GM19463 (cell line): ENCODE measurements around the gene WARS2.

Experiments
- ATAC-seq: cut with Tn5 transposase; IDR thresholded peaks from one replicate; pipeline ENCODE4 v1.9.1; 2021; ENCODE audit warnings: mild to moderate bottlenecking, moderate library complexity; ENCODE audit not compliant: unreplicated experiment

Gene WARS2

DNA sequence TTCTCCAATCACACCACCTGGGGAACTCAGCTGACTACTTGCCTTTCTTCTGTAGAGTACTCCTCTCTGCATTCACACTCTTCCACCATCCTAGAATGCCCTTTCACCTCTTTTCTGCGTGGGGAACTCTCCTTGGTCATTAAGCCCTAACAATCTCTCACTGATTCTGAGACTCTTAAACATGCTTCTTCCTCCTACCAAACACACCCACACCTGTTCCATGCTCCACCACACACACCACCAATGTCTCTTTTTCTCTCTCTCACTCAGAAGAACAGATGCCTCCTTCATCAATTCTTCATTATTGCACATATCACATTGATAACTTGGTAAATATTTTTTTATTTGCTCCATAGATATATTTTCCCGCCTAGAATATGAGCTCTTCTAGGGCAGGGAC, 53.6 kb downstream of the WARS2 start:
- no peak for ATAC-seq

DNA sequence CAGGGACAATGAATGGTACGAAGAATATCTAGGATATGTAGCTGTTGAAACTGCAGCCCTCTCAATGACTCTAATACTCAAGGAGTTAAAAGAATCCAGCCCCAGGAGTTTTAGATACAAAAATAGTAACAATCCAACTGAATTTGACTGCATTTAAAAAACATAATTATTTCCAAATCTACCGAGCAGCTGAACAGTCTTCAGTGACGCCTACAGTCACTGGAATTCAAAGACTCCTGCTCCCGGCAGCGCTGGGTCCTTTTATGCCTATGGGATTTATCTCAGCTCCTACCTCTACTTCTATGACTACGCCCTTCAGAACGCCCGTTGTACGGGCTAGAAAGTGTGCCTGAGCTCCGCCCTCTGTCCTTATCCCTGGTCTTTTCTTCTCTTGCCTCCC, 55.7 kb downstream of the WARS2 start:
- no peak for ATAC-seq

- no peak for ATAC-seq
Observed at GRCh38 chr1:119083980-119084379, 56.5 kb downstream of the WARS2 start.

- no peak for ATAC-seq
Observed at GRCh38 chr1:119083479-119083878, 57.0 kb downstream of the WARS2 start.

DNA sequence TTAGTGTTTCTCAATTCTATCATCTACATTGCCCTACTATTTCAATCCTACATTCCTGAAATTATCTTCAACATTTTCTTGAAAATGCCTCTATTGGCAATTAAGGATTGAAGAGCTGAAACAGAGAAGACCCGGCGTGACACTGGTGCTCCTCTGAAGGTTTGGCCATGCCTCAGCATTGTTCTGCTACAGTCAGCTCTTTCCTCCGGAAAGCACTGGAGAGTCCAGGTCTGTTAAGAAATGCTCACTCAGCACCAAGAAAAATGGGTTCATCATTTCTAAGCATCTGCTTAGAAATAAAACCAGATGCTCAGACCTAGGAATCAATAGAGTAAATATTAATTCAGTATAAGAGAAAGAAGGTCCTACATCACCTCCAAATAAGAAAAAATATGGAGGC, 58.8 kb downstream of the WARS2 start:
- no peak for ATAC-seq

DNA sequence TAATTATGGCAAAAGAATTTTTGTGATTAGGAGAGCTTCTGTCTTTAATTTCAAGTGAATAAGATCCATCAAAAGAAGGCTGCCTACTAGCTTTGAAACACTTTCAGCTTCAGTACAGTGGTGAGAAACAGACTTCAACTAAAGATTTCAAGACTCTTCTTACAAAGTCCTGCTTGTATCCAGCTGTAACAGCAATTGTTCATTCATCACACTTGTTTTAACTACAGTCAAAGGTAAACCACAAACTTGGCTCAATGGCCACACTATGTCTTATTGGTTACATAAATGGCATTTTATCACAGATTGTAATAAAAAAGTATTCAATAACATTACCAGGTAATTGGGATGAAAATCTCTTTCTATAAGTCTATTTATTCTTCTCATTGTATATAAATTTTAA, 59.2 kb downstream of the WARS2 start:
- ATAC-seq = no peak

DNA sequence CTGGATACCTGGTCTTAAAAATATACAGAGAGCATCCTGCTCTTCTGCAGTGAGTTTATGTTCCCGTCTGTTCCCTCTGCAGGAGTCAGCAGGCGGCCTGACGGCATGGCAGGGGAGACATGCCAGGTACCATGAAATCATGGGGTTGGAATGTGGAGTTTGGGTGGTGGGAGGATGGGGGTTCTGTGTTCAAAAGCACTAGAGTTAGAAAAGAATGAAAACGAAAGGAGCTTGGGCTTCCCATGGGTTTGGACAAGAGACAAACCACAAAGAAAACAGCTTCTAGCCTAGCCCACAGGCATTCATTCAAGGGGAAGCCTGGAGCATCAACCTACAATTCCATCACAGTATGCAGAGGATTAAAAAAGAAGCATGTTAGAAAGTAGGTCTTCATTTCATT, 59.9 kb downstream of the WARS2 start:
- no peak for ATAC-seq

- ATAC-seq = no peak
Observed at GRCh38 chr1:119079881-119080280, 60.6 kb downstream of the WARS2 start.

DNA sequence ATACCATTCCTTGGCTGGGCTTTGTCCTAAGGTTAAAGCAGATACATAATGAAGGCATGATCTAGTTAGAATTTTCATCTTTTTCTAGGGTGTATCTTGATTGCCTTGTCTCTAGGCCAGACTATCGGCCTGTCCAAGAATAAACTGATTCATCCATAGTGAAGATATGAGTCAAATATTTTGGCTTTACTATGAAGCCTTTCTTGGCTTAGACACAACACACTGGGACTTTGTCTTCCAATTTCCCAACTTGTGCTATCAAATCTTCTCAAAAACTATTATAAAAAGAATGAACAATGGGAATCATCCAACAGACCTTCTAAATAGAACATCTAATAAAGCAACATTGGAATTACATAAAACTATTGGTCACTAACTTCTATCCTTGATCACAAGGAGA, 64.8 kb downstream of the WARS2 start:
- no peak for ATAC-seq

GRCh38 chr1:119071321-119071720, 69.1 kb downstream of the WARS2 start:
- ATAC-seq = no peak

- no peak for ATAC-seq
Observed at GRCh38 chr1:119069682-119070081, 70.8 kb downstream of the WARS2 start.

DNA sequence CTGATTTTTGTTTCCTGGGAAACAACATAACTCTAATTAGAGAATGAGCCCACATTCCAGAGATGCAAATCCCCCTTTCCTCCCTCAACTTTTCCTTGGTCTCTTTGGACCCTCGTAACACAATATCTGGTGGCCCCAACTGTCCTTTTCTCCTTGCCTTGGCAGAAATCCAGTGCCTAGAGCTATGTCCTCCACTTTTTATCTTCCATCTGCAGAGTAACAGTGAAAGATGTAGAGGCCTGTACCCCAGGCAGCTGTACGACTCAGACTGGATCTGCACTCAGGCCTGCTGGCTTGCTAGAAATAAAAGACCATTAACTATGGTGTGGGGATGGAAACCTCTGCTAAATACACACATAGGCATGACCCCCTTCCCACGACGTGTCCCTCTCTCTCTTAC, 72.0 kb downstream of the WARS2 start:
- ATAC-seq = no peak

GRCh38 chr1:119061700-119062099, 78.8 kb downstream of the WARS2 start:
- ATAC-seq = no peak

DNA sequence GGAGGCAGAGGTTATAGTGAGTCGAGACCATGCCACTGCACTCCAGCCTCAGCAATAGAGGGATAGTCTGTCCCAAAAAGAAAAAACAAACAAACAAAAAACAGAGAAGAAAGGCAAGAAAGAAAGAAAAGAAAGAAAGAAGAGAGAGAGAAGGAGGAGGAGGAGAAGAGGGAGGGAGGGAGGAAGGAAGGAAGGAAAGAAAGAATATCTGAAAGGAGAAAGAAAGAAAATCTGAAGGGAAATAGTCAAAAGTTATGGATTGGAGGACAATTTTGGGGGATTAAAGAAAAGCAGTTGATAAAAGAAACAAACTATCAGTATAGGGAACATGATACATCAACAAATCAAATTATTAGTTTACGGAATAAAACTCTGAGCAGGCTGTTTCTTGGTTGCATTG, 84.9 kb downstream of the WARS2 start:
- no peak for ATAC-seq

- ATAC-seq = no peak
Observed at GRCh38 chr1:119053917-119054316, 86.5 kb downstream of the WARS2 start.

GRCh38 chr1:119052267-119052666, 88.2 kb downstream of the WARS2 start:
- no peak for ATAC-seq

GRCh38 chr1:119048624-119049404, 91.6 kb downstream of the WARS2 start:
- ATAC-seq = no peak

DNA sequence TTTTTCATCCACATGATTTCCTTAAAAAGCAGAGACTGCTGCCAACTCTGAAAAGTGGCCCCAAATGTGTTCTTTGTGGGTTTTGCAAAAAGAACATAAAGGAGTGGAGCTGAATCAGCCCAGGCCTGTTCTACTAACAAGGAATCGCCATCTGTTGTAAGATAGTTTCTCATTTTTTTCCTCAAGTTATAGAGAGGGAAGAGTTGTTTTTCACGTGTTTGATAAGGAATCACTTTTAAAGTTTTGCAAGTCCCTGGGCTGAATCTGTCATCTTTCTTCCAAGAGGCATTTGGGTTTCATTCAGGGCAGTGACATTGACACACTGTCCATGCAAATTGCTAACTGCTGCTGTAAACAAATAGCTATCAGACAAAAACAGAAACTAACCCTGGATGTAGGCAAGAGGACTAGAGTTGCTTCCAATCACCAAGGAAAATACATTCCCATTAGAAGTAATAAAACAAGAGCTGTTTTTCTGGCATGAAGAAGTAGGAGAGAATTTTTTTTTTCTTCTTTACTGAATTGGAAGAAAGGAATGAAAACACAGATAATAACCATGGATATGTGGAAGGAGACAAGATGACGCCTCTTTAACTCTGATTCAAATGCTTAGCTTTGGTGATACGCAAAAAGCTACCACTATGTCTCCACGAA, 93.5 kb downstream of the WARS2 start:
- ATAC-seq = no peak

- no peak for ATAC-seq
Observed at GRCh38 chr1:119046429-119046784, 94.0 kb downstream of the WARS2 start.

DNA sequence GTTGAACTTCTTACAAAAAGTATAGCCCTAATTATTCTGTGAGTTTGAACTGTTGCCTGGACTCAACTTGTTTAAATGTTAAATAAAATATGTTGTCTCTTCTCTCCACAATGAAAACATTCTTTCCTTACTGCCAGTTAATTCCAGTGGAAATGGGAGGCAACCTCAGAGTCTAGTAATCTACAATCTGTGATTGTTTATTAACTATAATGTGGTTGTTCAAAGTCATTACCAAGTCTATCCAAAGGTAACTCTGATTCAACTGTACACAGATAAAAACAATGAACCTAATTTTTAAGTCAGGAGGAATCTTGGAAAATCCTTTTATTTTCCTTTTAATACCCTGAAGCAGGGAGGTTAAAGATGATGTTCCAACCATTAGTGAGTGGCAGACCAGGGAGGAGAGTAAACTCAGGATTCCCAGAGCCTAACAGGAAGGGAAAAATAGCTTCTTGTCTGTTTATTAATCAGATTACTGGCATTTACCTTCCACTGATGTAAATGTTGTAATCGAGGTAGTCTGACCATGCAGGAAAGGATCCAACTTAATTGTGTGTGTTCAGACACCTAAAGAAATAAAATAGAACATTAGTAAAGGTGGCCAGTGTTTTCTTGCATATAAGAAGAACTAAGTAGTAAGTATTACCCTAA, 95.2 kb downstream of the WARS2 start:
- ATAC-seq = no peak

- no peak for ATAC-seq
Observed at GRCh38 chr1:119040906-119041305, 99.5 kb downstream of the WARS2 start.

- no peak for ATAC-seq
Observed at GRCh38 chr1:119040489-119040888, 100.0 kb downstream of the WARS2 start.
